ENCODE measurements around the gene HIP1.
"Not testable (repeated sequence)": the region's sequence is repeated elsewhere in the genome, so short reads cannot be mapped to it uniquely, and the experiment has no call there.

Gene HIP1

DNA sequence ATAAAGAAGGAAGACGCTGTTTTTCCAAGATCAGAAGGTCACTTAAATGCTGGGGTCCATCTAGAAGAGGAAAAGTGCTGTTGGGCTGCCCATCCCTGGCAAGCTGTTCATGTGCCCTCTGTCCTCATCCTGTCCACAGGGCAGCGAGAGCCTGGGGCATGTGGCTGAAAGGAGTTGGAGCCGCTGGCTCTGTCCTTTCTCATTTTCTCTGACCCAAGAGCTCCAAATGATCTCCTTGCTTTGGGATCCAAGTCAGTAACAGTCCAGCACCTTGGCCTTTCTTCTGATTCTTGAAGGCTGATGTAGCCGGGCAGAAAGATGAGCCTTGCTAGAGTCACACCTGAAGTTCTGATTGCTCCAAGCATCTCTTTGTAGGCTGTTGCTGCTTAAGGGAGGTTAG is 202.2 kb downstream of the HIP1 start:
- in situ Hi-C loops (cut with MboI; ENCODE audit: low sequenced_read_pairs) = loop anchor here (25.0 kb wide), 1 partner anchor 101 kb away; no protein-coding TSS in a partner anchor

DNA sequence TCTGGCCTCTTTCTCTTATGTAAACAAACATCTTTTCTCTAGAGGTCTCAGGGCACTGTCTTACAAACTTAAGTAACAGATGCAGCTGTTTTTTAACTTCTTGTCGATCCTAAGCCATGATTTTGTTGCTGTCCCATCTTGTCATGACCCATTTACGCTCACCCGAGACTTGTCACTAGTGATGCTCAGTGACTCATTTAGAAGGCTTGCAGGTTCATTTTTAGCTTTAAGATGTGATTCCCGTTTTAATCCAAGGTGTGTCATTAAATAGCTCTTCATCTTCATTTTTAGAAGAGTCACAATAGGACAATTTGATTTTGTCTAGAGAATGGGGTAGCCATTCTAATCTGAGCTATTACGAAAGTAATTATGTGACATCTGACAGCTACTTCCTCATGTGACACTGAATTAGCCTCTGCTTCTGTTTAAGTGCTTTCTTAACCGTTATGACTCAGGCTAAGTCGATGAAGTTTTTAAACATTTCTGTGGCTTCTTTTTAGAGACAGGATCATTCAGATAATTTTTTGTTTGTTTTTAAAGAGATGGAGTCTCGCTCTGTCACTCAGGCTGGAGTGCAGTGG is 203.9 kb downstream of the HIP1 start:
- in situ Hi-C loops (cut with MboI; ENCODE audit: low sequenced_read_pairs) = loop anchor here (25.0 kb wide), 1 partner anchor 102 kb away; no protein-coding TSS in a partner anchor

- in situ Hi-C loops (cut with MboI; ENCODE audit: low sequenced_read_pairs) = loop anchor here (25.0 kb wide), 1 partner anchor 103 kb away; no protein-coding TSS in a partner anchor
Measured at GRCh38 chr7:75533926-75534325, 204.8 kb downstream of the HIP1 start.

DNA sequence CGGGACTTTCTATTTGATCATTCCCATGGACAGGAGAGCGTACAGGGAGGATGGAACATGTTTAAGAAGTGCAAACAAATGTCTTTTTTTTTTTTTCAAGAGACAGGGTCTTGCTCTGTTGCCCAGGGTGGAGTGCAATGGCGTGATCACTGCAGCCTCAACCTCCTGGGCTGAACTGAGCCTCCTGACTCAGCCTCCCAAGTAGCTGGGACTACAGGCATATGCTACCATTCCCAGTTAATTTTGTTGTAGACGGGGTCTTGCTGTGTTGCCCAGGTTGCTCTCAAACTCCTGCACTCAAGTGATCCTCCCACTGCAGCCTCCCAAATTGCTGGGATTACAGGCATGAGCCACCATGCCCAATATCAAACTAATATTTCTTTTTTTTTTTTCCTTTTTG is 206.1 kb downstream of the HIP1 start:
- in situ Hi-C loops (cut with MboI; ENCODE audit: low sequenced_read_pairs) = loop anchor here (25.0 kb wide), 1 partner anchor 105 kb away; no protein-coding TSS in a partner anchor

DNA sequence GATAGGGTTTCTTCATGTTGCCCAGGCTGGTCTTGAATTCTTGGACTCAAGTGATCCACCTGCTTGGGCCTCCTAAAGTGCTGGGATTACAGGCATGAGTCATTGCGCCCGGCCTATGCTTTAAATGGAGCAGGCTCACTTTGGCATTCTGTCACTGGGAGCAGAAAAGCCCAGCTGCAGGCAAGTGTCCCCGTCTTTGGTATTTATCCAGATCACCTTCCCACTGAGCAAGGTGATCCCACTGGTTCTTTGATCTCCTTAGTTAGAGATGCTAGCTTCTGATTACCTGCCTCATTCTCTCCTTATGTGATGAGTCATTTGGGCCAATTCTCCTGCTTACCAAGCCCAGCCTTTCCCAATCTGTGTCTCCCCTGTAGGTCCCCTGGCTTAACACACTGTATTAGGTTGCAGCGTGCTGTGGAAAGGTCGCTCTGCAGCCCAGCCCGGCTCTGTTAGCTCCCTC is 207.4 kb downstream of the HIP1 start:
- in situ Hi-C loops (cut with MboI; ENCODE audit: low sequenced_read_pairs) = loop anchor here (25.0 kb wide), 1 partner anchor 106 kb away; no protein-coding TSS in a partner anchor

DNA sequence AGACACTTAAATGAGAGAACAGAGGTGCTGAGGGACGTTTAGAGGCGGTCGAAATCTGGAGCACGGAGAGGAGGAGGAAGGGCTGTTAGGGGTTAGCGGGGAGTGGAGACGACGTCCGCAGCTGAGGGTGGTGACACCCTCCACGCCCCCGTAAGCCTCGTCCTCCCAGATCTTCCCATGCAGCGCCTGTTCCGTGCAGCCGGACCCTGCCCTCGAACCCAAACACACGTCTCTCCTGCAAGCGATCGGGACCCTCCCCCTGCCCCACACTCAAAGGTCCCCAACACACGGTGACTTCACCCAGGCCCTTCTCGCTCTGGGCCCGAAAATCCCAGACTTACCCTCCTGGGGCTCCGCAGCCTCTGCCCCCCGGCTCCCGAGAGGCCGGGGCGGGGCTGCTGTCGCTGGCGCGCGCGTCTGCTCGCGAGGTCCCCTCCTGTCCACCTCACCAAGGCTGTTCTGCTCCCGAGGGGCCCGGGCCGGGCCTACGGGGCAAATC is 211.5 kb downstream of the HIP1 start:
- in situ Hi-C loops (cut with MboI; ENCODE audit: low sequenced_read_pairs) = loop anchor here (25.0 kb wide), 1 partner anchor 110 kb away; no protein-coding TSS in a partner anchor

DNA sequence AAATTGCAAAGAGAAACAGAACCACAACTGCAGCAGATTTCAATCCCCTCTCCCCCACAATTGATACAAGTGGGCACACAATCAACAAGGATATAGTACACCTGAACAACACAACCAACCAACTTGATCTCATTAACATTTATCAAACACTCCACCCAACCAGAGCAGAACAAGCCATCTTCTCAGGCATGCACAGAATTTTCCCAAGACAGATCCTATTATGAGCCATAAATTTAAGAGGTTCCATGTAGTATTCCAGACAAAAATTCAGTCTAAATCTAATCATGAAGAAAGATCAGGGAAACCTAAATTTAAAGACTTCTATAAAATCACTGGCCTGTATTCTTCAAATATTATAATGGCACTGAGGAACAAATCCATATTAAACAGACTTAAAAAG is 217.0 kb downstream of the HIP1 start:
- in situ Hi-C loops (cut with MboI; ENCODE audit: low sequenced_read_pairs) = not testable (repeated sequence)

DNA sequence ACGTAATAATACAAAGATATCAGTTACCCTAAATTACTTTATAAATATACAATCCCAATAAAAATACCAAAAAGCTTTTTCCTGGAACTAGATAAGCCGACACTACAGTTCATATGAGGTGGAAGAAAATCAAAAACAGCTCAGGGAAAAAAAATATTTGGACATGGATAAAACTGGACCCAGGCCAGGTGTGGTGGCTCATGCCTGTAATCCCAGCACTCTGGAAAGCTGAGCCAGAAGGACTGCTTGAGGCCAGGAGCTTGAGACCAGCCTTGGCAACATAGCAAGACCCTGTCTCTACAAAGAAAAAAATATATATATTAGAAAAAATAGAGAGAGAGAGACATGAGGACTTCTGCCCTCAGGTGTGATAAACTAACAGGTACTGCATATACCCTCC is 219.9 kb downstream of the HIP1 start:
- in situ Hi-C loops (cut with MboI; ENCODE audit: low sequenced_read_pairs) = not testable (repeated sequence)

GRCh38 chr7:75509033-75509432 is 229.7 kb downstream of the HIP1 start:
- in situ Hi-C loops (cut with MboI; ENCODE audit: low sequenced_read_pairs) = not testable (repeated sequence)

GRCh38 chr7:75492020-75492419 is 246.7 kb downstream of the HIP1 start, which contains the start of gene SPDYE5:
Gene SPDYE5 (plus strand): TSS chr7:75492320. CDS start chr7:75494048, 1,728 bp downstream.
- in situ Hi-C loops (cut with MboI; ENCODE audit: low sequenced_read_pairs) = not testable (repeated sequence)

GRCh38 chr7:75485979-75486643 is 252.6 kb downstream of the HIP1 start, which contains the start of gene POM121C:
Gene POM121C (minus strand): TSS chr7:75486299. CDS start chr7:75441496, 44,803 bp downstream.
- in situ Hi-C loops (cut with MboI; ENCODE audit: low sequenced_read_pairs) = not testable (repeated sequence)

DNA sequence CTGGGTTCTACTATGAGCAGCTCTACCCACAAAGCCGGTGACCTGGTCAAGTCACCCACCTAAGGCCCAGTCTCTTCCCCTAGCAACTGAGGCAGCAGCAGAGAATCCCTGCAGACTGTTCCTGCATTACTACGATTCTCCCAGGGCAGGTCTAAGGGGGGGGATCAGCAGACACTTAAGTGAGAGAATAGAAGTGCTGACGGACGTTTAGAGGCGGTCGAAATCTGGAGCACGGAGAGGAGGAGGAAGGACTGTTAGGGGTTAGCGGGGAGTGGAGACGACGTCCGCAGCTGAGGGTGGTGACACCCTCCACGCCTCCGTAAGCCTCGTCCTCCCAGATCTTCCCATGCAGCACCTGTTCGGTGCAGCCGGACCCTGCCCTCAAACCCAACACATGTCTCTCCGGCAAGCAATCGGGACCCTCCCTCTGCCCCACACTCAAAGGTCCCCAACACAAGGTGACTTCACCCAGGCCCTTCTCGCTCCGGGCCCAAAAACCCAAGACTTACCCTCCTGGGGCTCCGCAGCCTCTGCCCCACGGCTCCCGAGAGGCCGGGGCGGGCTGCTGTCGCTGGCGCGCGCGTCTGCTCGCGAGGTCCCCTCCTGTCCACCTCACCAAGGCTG is 253.3 kb downstream of the HIP1 start:
- in situ Hi-C loops (cut with MboI; ENCODE audit: low sequenced_read_pairs) = not testable (repeated sequence)

Data from hTERT RPE-1 (cell line).